ENCODE measurements around the gene NXPE3. TPM values are rescaled to one million over a fixed set of nuclear protein-coding genes. Genes with fewer than 3 reads are reported as not detected.

The NXPE3 gene
- total and polyA plus RNA-seq, 3 donors from 2014 or later, result 11.7 to 17.0 (median 14.6) TPM

GRCh38 chr3:101857301-101857741 lies 78.3 kb downstream of the NXPE3 start:
- intact Hi-C loops (cut with DNase I; ENCODE audit: low total_unique reads), result no loop called here
- no peaks in the 10 kb centered on the region for H3K4me1 ChIP-seq
- no peak for DNase-seq

GRCh38 chr3:101858464-101859030 lies 79.5 kb downstream of the NXPE3 start:
- no peaks in the 10 kb centered on the region for H3K36me3 ChIP-seq (ENCODE audit: low read depth, missing control alignments)
- H3K9me3 ChIP-seq, result no peaks in the 10 kb centered on the region
- H3K27ac ChIP-seq, result no peak overlapping the region
- WGBS, 2 donors, result 95 to 96% methylated on average over 4 of the region's 4 CpGs
- no peak overlapping the region for H3K4me3 ChIP-seq
- H3K4me1 ChIP-seq, result no peaks in the 10 kb centered on the region
- no peaks in the 10 kb centered on the region for H3K27me3 ChIP-seq
- no peak for TF ChIP-seq CTCF (IDR thresholded peaks at IDR 0.05)
- no peak for TF ChIP-seq POLR2A (IDR thresholded peaks at IDR 0.05)
- intact Hi-C loops (cut with DNase I; ENCODE audit: low total_unique reads), result no loop called here
- DNase-seq, result no peak

More at GRCh38 chr3:101857301-101857741, 78.3 kb downstream of the NXPE3 start:
- Histone ChIP-seq H3K4me3 (no peak overlapping the region), H3K9me3 (no peaks in the 10 kb centered on the region), H3K36me3 (ENCODE audit: low read depth, missing control alignments) (no peaks in the 10 kb centered on the region), H3K27me3 (no peaks in the 10 kb centered on the region), H3K27ac (no peak overlapping the region)
- TF ChIP-seq POLR2A (IDR thresholded peaks at IDR 0.05) (no peak), CTCF (IDR thresholded peaks at IDR 0.05) (no peak)
- WGBS, 2 donors, result 84 to 94% methylated on average over 7 to 8 of the region's 8 CpGs

- Histone ChIP-seq H3K27me3 (no peaks in the 10 kb centered on the region), H3K9me3 (no peaks in the 10 kb centered on the region), H3K36me3 (ENCODE audit: low read depth, missing control alignments) (no peaks in the 10 kb centered on the region), H3K27ac (no peak overlapping the region), H3K4me3 (no peak overlapping the region), H3K4me1 (no peaks in the 10 kb centered on the region)
- DNase-seq, result no peak
- TF ChIP-seq POLR2A (IDR thresholded peaks at IDR 0.05), result no peak
- WGBS, 2 donors, result 92 to 95% methylated on average over 5 of the region's 5 CpGs
- intact Hi-C loops (cut with DNase I; ENCODE audit: low total_unique reads), result no loop called here
Measured at GRCh38 chr3:101859882-101860448, 81.0 kb downstream of the NXPE3 start.

- no peak for TF ChIP-seq POLR2A (IDR thresholded peaks at IDR 0.05)
- TF ChIP-seq CTCF (IDR thresholded peaks at IDR 0.05), result no peak
- DNase-seq, result no peak
- Histone ChIP-seq H3K27ac (no peak overlapping the region), H3K4me3 (no peak overlapping the region), H3K27me3 (no peaks in the 10 kb centered on the region), H3K9me3 (no peaks in the 10 kb centered on the region), H3K4me1 (no peaks in the 10 kb centered on the region), H3K36me3 (ENCODE audit: low read depth, missing control alignments) (no peaks in the 10 kb centered on the region)
- 88 to 89% methylated on average over 3 of the region's 3 CpGs for WGBS, 2 donors
- intact Hi-C loops (cut with DNase I; ENCODE audit: low total_unique reads), result no loop called here
Measured at GRCh38 chr3:101861212-101861788, 82.3 kb downstream of the NXPE3 start.

- no peaks in the 10 kb centered on the region for H3K27me3 ChIP-seq
- 78 to 84% methylated on average over 5 of the region's 5 CpGs for WGBS, 2 donors
- no peaks in the 10 kb centered on the region for H3K9me3 ChIP-seq
- no peak overlapping the region for H3K27ac ChIP-seq
- no peak overlapping the region for H3K4me3 ChIP-seq
- no peaks in the 10 kb centered on the region for H3K4me1 ChIP-seq
- no peak for DNase-seq
- TF ChIP-seq CTCF (IDR thresholded peaks at IDR 0.05), result no peak
- no peak for TF ChIP-seq POLR2A (IDR thresholded peaks at IDR 0.05)
- no peaks in the 10 kb centered on the region for H3K36me3 ChIP-seq (ENCODE audit: low read depth, missing control alignments)
- intact Hi-C loops (cut with DNase I; ENCODE audit: low total_unique reads), result no loop called here
Measured at GRCh38 chr3:101861789-101862415, 82.9 kb downstream of the NXPE3 start.

Data from testis (tissue), 3 donors.